Vagina (tissue), 2 donors: ENCODE measurements around the gene DCST1.

Experiments
- POLR2A ChIP-seq, 2 donors: fragments of 450-650 bp; IDR thresholded peaks; one replicate each; pipeline ENCODE4 v1.6.1; 2017; ENCODE audit warnings: antibody characterized with exemption in 2 of 2, mild to moderate bottlenecking in 2 of 2, moderate library complexity in 2 of 2
- POLR2AphosphoS5 ChIP-seq, 2 donors: sonication (generic); formaldehyde crosslinking; IDR thresholded peaks; one replicate each; pipeline ENCODE4 v1.9.0; 2017; ENCODE audit warnings: antibody characterized with exemption in 2 of 2, mild to moderate bottlenecking in 2 of 2, low read depth in 1 of 2; ENCODE audit not compliant: insufficient read depth in 1 of 2
- TF ChIP-seq, protein P1 (sequence below), 3 experiments: fragments of 450-650 bp in 2 of 3; fragments of 200-600 bp in 1 of 3; sonication (generic) in 1 of 3; IDR thresholded peaks; one replicate each; pipeline ENCODE4 v1.5.1; 2017 to 2019; ENCODE audit warnings: antibody characterized with exemption in 3 of 3, mild to moderate bottlenecking in 2 of 3, moderate library complexity in 2 of 3

- TF ChIP-seq, protein P1, sequence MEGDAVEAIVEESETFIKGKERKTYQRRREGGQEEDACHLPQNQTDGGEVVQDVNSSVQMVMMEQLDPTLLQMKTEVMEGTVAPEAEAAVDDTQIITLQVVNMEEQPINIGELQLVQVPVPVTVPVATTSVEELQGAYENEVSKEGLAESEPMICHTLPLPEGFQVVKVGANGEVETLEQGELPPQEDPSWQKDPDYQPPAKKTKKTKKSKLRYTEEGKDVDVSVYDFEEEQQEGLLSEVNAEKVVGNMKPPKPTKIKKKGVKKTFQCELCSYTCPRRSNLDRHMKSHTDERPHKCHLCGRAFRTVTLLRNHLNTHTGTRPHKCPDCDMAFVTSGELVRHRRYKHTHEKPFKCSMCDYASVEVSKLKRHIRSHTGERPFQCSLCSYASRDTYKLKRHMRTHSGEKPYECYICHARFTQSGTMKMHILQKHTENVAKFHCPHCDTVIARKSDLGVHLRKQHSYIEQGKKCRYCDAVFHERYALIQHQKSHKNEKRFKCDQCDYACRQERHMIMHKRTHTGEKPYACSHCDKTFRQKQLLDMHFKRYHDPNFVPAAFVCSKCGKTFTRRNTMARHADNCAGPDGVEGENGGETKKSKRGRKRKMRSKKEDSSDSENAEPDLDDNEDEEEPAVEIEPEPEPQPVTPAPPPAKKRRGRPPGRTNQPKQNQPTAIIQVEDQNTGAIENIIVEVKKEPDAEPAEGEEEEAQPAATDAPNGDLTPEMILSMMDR (IDR thresholded peaks at IDR 0.05): no peak
- TF ChIP-seq POLR2A (IDR thresholded peaks at IDR 0.05) (no peak), POLR2AphosphoS5 (IDR thresholded peaks at IDR 0.05; ENCODE audit: insufficient read depth in 1 of 2, low read depth in 1 of 2) (no peak)
These were observed 65.7 kb downstream of the DCST1 start for GRCh38 chr1:155099331-155099730.
